Right lobe of liver (tissue), 6 donors: ENCODE measurements around the gene SMIM41. TPM values are rescaled to one million over a fixed set of nuclear protein-coding genes. Genes with fewer than 3 reads are reported as not detected.
A peak's percentile ranks its signal among the peaks of the same experiment; 100 is the strongest.

ENCODE experiments used
- ATAC-seq, 4 donors: fragments of 200-7000 bp; cut with Tn5 transposase; one replicate each; pipeline ENCODE4 v1.9.1; 2020; ENCODE audit warnings: mild to moderate bottlenecking in 4 of 4, moderate library complexity in 4 of 4
- DNase-seq, 3 donors: peaks; one replicate each; pipeline ENCODE4 v3.0.0-alpha.2; 2020
- H3K27ac ChIP-seq, 3 donors: fragments of 200-600 bp; one replicate each; pipeline ENCODE4 v1.8.0; 2022
- H3K27me3 ChIP-seq, 2 donors: fragments of 200-600 bp; one replicate each; pipeline ENCODE4 v1.8.0; 2022
- H3K36me3 ChIP-seq, 4 donors: fragments of 200-600 bp; sonication (generic) in 1 of 4; one replicate each; pipeline versions ENCODE4 v1.5.1 to v1.8.0; 2017 to 2022; ENCODE audit warnings: control low read depth in 1 of 4
- H3K4me1 ChIP-seq, 4 donors: fragments of 200-600 bp; sonication (generic) in 1 of 4; one replicate each; pipeline versions ENCODE4 v1.5.1 to v1.8.0; 2017 to 2022; ENCODE audit warnings: control low read depth in 1 of 4
- H3K4me3 ChIP-seq, 3 donors: fragments of 200-600 bp; one replicate each; pipeline ENCODE4 v1.8.0; 2022
- H3K9me3 ChIP-seq, 4 donors: fragments of 200-600 bp; sonication (generic) in 1 of 4; one replicate each; pipeline versions ENCODE4 v1.5.1 to v1.8.0; 2017 to 2022; ENCODE audit warnings: control low read depth in 1 of 4
- POLR2A ChIP-seq: fragments of 450-650 bp; IDR thresholded peaks from one replicate; pipeline ENCODE4 v1.6.1; 2017; ENCODE audit warnings: antibody characterized with exemption, mild to moderate bottlenecking
- WGBS: methylation state at CpG from one replicate; pipeline ENCODE4 v1.1.6; 2018; ENCODE audit warnings: low coverage, low lambda C conversion rate; ENCODE audit not compliant: insufficient coverage; ENCODE audit errors: missing lambda C conversion rate; 5-methylcytosine and 5-hydroxymethylcytosine counted together
- intact Hi-C, 2 donors: fragments of 100-400 bp; cut with DNase I; formaldehyde crosslinking; loops; one replicate each; pipeline versions ENCODE4 v1.11.2 to v1.14.1; 2022
- total RNA-seq, 6 experiments: library from RNA; depleted of rRNA in 2 of 6; stranded (reverse); fragments of >200 nt in 2 of 6; fragmentation: NEBNext Ultra II Directional in 3 of 6; extraction: Animal tissue kit (Norgen Biotek cat#: 25700) in 3 of 6; gene quantifications; one replicate each; pipeline versions ENCODE4 v1.1.0 to v1.2.4, GENCODE V29; 2016 to 2023
- TF ChIP-seq, protein P1 (sequence below), 4 donors: fragments of 200-600 bp in 3 of 4; fragments of 450-650 bp in 1 of 4; IDR thresholded peaks; one replicate each; pipeline versions ENCODE4 v1.5.1 to v1.8.0; 2016 to 2022; ENCODE audit warnings: antibody characterized with exemption in 4 of 4, mild to moderate bottlenecking in 2 of 4
- donor health status: DM: no; HTN: yes; CAD: no.
- donor health status: DM: no; HTN: no; CAD: no.
- donor health status: DM: no; HTN: no; CAD: no.
- donor health status: DM: no; HTN: yes; CAD: no.
- donor health status: DM: no; HTN: yes; CAD: no.

Gene SMIM41
- total RNA-seq, 6 experiments from 2014 or later = not detected

DNA sequence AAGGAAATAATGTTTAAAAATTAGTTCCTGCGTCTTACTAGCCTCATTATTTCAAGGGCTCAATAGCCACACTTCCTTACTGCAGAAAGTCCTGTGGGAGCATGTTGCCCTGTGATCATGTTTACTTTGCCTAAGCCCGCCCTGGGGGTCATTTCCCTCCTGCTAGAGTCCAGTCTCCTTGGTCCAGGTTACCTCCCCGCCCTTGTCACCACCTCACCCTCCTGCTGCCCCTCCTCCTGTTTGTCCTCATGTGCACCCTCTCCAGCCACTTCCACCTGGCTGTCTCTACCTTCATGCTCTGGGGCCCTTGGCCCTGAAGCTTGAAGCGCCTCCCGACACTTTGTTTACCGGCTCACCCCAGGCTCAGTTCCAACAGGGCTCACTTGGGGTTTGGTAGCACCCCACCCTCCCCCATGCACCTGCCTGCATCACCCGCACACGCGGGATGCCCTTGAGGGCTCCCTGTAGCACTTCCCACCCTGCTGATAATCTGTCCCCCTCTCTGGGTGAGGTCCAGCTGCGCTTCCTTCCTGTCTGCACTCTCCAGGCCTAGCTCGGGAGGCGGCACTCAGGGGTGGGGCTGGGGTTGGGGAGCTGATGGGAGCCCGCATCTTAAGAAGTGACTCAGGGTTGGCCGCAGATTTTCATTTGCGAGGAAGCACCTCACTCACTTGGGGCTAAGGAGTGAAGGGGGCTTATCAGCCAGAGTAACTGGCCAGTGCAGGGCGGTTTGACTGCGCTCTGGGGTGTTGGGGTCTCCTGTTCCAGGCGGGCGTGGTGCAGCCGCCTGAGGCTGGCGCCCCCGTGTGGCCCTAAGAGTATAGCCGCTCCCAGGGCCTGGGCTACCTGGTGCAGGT lies 40.1 kb downstream of the SMIM41 start:
- peak; percentile 69 to 91 (median 88) for DNase-seq
- no peaks in the 10 kb centered on the region for H3K27me3 ChIP-seq
- TF ChIP-seq, protein P1, sequence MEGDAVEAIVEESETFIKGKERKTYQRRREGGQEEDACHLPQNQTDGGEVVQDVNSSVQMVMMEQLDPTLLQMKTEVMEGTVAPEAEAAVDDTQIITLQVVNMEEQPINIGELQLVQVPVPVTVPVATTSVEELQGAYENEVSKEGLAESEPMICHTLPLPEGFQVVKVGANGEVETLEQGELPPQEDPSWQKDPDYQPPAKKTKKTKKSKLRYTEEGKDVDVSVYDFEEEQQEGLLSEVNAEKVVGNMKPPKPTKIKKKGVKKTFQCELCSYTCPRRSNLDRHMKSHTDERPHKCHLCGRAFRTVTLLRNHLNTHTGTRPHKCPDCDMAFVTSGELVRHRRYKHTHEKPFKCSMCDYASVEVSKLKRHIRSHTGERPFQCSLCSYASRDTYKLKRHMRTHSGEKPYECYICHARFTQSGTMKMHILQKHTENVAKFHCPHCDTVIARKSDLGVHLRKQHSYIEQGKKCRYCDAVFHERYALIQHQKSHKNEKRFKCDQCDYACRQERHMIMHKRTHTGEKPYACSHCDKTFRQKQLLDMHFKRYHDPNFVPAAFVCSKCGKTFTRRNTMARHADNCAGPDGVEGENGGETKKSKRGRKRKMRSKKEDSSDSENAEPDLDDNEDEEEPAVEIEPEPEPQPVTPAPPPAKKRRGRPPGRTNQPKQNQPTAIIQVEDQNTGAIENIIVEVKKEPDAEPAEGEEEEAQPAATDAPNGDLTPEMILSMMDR (IDR thresholded peaks at IDR 0.05) = peak; percentile 51 to 84 (median 75)
- TF ChIP-seq POLR2A = no peak
- peaks cover 0 to 38% (median 19%) of the 10 kb centered on the region in 4 donors for H3K4me1 ChIP-seq
- H3K27ac ChIP-seq = peak overlapping the region; percentile 33 to 76 (median 68)
- WGBS = 5% methylated on average over 14 of the region's 23 CpGs
- peak; percentile 75 to 82 (median 79) for ATAC-seq
- H3K36me3 ChIP-seq = no peaks in the 10 kb centered on the region
- intact Hi-C loops = loop anchor here (5.0 kb wide), 2 partner anchors 37 to 112 kb away; partner anchors contain the start of gene TAMALIN (in 1 of the 2)
- H3K9me3 ChIP-seq = no peaks in the 10 kb centered on the region
- H3K4me3 ChIP-seq = no peak overlapping the region

DNA sequence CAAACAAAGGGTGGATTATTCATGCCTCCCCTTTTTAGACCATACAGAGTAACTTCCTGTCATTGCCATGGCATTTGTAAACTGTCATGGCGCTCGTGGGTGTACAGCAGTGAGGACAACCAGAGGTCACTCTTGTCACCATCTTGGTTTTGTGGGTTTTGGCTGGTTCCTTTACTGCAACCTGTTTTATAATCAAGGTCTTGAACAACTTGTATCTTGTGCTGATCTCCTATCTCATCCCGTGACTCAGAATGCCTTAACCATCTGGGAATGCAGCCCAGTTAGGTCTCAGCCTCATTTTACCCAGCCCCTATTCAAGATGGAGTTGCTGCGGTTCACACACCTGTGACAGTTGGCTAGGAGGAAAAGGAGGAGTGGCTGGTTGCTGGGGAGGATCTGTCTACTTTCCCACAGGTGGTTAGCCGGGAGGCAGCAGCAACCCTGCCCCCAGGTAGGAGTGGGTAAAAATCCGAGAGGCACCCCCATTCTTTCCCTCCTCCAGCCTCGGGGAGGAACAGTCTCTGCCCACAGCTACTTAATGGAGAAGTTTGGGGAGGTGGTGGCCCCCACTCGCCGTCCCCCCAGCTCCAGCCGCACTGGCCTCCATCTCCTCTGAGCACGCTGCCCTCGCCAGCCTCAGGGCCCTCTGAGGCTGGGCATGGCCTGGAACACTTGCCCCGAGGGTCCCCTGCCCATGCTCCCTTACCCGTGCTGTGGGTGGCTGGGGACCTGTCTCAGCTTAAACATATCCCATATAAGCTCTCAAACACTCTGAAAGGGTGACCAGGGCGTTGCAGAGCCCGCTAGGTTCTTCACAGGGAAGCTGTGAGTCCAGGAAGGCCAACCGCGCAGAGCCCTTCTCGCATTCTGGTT lies 41.7 kb downstream of the SMIM41 start:
- Histone ChIP-seq H3K36me3 (no peaks in the 10 kb centered on the region), H3K27ac (no peak overlapping the region), H3K9me3 (no peaks in the 10 kb centered on the region), H3K4me1 (peaks cover 0 to 38% (median 19%) of the 10 kb centered on the region in 4 donors), H3K4me3 (no peak overlapping the region), H3K27me3 (no peaks in the 10 kb centered on the region)
- TF ChIP-seq, protein P1 (IDR thresholded peaks at IDR 0.05) = no peak
- no peak for TF ChIP-seq POLR2A
- intact Hi-C loops = loop anchor here (5.0 kb wide), 2 partner anchors 39 to 114 kb away; partner anchors contain the start of gene TAMALIN (in 1 of the 2)
- DNase-seq = no peak
- 53% methylated on average over 10 of the region's 19 CpGs for WGBS
- ATAC-seq = no peak

DNA sequence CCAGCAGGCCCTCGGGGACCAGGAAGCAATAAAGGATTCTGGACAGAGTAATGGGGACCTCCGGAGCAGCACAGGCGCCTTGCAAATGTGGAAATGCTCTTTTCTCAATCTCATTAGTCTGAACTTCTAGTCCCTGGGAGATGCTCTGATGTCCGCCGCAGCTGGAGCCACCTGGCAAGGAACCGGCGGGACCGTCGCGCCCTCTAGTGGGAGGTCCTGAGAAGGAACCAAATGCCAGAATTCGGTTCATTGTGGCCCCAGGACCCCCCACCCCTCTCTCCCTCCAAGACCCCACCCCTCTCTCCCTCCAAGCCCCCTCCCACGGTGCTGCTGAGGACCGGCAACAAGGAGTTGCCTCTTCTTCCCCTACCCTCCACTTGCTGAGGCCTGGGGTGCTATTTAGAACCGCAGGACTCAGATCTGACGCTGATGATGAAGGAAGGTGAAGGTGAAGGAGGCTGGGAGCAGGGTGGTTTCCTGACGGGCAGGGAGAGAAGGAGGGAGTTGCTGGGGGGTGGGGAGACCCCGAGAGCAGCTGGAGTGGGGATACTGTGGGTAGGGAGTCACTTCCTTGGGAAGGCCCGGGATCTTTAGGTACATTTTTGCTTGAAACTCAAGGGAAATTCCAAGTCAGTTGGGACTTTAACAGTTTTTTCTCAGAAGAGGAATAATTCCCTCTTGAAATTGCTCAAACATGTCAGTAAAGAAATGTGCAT lies 42.5 kb downstream of the SMIM41 start:
- H3K27ac ChIP-seq = peak overlapping the region in 2 of 3 donors; percentile 52 to 60
- H3K4me3 ChIP-seq = no peak overlapping the region

More for the DNA sequence above, 42.5 kb downstream of the SMIM41 start:
- 7% methylated on average over 13 of the region's 18 CpGs for WGBS
- peak; percentile 74 to 78 (median 75) for DNase-seq
- intact Hi-C loops = loop anchor here (5.0 kb wide), 2 partner anchors 40 to 115 kb away; partner anchors contain the start of gene TAMALIN (in 1 of the 2)
- no peaks in the 10 kb centered on the region for H3K36me3 ChIP-seq
- peaks cover 0 to 38% (median 19%) of the 10 kb centered on the region in 4 donors for H3K4me1 ChIP-seq
- H3K27me3 ChIP-seq = no peaks in the 10 kb centered on the region
- H3K9me3 ChIP-seq = no peaks in the 10 kb centered on the region
- ATAC-seq = peak; percentile 33 to 43 (median 40)
- TF ChIP-seq POLR2A = no peak
- TF ChIP-seq, protein P1 (IDR thresholded peaks at IDR 0.05) = peak; percentile 46 to 79 (median 74)
